ENCODE measurements around the gene CELSR2. TPM values are rescaled to one million over a fixed set of nuclear protein-coding genes. Genes with fewer than 3 reads are reported as not detected.

CELSR2 gene
- total RNA-seq, 1 donor from 2014 or later, result 1.1 TPM

DNA sequence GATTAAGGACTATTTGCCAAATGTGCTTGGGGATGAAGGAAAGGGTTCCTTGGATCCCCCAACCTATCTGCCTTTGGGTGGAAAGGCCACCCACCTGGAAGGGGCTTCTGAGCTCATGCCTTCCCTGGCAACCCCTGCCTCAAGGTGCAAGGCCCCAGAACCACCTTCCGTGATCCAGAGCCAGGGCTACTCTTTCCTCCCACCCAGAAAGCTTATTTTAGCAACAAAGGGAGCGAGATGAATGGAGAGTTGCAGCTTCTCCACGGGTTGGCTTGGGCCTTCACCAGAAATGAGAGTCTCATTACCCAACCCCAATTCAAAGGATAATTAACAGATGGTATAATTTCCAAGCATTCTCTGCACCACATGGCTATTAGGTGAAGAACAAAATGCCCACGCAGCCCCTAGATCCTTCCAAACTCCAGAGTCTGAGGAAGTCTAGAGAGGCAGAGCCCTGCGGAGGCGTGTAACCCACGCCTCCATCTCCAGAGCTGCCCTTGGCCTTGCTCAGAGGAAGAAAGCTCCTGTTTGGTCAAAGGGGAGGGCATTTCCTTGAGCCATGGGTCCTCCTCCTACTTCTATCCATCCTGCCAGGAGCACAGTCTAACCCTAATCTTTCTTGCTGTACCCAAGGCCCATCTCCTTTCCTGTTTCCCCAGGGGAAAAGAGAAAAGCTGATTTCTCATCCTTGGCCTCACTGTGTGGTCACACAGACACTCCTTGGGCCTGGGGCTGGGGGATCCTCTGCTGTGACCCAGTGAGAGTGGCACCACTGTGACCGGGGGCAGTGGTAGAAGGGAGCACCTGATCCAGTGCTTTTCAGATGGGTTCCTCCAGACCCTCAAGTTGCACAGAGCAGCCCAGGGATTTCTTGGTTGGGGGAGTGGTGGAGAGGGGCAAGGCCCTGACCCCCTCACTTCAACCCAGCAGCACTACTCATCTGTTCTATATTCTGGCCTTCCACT lies 1.7 kb upstream of the CELSR2 start:
- intact Hi-C loops (cut with micrococcal nuclease), result loop anchor here (2.0 kb wide), 1 partner anchor 33 kb away; no protein-coding TSS in a partner anchor
- TF ChIP-seq, protein P1, sequence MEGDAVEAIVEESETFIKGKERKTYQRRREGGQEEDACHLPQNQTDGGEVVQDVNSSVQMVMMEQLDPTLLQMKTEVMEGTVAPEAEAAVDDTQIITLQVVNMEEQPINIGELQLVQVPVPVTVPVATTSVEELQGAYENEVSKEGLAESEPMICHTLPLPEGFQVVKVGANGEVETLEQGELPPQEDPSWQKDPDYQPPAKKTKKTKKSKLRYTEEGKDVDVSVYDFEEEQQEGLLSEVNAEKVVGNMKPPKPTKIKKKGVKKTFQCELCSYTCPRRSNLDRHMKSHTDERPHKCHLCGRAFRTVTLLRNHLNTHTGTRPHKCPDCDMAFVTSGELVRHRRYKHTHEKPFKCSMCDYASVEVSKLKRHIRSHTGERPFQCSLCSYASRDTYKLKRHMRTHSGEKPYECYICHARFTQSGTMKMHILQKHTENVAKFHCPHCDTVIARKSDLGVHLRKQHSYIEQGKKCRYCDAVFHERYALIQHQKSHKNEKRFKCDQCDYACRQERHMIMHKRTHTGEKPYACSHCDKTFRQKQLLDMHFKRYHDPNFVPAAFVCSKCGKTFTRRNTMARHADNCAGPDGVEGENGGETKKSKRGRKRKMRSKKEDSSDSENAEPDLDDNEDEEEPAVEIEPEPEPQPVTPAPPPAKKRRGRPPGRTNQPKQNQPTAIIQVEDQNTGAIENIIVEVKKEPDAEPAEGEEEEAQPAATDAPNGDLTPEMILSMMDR (IDR thresholded peaks at IDR 0.05), result no peak
- POLR2A ChIA-PET, result no interaction called here
- peaks cover 6% of the 10 kb centered on the region for H3K4me1 Mint-ChIP-seq
- DNase-seq (no peak), ATAC-seq (ENCODE audit: low read depth) (no peak)
- H3K27ac Mint-ChIP-seq, result no peak overlapping the region
- H3K27me3 Mint-ChIP-seq, result peaks cover 28% of the 10 kb centered on the region
- H3K36me3 Mint-ChIP-seq (ENCODE audit: low read depth), result no peaks in the 10 kb centered on the region
- no peak overlapping the region for H3K4me3 Mint-ChIP-seq
- CTCF ChIA-PET, result interaction anchor here (0.8 to 1.2 kb wide), 2 partner anchors 152 to 284 kb away, joined by 3 read pairs; no protein-coding TSS in a partner anchor
- H3K9me3 Mint-ChIP-seq, result no peaks in the 10 kb centered on the region

- CTCF ChIA-PET, result no interaction called here
Observed at GRCh38 chr1:109248444-109248796, 919 bp upstream of the CELSR2 start.

GRCh38 chr1:109249654-109250401 lies 489 bp downstream of the CELSR2 start:
- POLR2A ChIA-PET, result interaction anchor here (0.6 kb wide), 3 partner anchors 174 to 234 kb away, joined by 3 to 5 read pairs (median 3); partner anchors contain the start of gene TAF13

More at GRCh38 chr1:109248444-109248796, 919 bp upstream of the CELSR2 start:
- intact Hi-C loops (cut with micrococcal nuclease), result loop anchor here (2.0 kb wide), 1 partner anchor 34 kb away; no protein-coding TSS in a partner anchor
- POLR2A ChIA-PET, result no interaction called here
- H3K9me3 Mint-ChIP-seq, result no peaks in the 10 kb centered on the region
- H3K4me3 Mint-ChIP-seq, result no peak overlapping the region
- ATAC-seq (ENCODE audit: low read depth) (no peak), DNase-seq (no peak)
- peaks cover 9% of the 10 kb centered on the region for H3K4me1 Mint-ChIP-seq
- H3K27ac Mint-ChIP-seq, result no peak overlapping the region
- peaks cover 26% of the 10 kb centered on the region for H3K27me3 Mint-ChIP-seq
- no peaks in the 10 kb centered on the region for H3K36me3 Mint-ChIP-seq (ENCODE audit: low read depth)
- TF ChIP-seq, protein P1 (IDR thresholded peaks at IDR 0.05), result no peak

DNA sequence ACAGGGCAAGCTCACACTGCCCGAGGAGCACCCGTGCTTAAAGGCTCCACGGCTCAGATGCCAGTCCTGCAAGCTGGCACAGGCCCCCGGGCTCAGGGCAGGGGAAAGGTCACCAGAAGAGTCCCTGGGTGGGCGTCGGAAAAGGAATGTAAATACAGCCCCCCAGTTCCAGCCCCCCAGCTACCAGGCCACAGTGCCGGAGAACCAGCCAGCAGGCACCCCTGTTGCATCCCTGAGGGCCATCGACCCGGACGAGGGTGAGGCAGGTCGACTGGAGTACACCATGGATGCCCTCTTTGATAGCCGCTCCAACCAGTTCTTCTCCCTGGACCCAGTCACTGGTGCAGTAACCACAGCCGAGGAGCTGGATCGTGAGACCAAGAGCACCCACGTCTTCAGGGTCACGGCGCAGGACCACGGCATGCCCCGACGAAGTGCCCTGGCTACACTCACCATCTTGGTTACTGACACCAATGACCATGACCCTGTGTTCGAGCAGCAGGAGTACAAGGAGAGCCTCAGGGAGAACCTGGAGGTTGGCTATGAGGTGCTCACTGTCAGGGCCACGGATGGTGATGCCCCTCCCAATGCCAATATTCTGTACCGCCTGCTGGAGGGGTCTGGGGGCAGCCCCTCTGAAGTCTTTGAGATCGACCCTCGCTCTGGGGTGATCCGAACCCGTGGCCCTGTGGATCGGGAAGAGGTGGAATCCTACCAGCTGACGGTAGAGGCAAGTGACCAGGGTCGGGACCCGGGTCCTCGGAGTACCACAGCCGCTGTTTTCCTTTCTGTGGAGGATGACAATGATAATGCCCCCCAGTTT lies 1.3 kb downstream of the CELSR2 start:
- intact Hi-C loops (cut with micrococcal nuclease), result no loop called here
- H3K27me3 Mint-ChIP-seq, result peaks cover 14% of the 10 kb centered on the region
- TF ChIP-seq, protein P1 (IDR thresholded peaks at IDR 0.05), result no peak
- no peak overlapping the region for H3K27ac Mint-ChIP-seq
- H3K4me1 Mint-ChIP-seq, result peaks cover 12% of the 10 kb centered on the region
- peak overlapping the region; percentile 71 for H3K4me3 Mint-ChIP-seq
- no peaks in the 10 kb centered on the region for H3K9me3 Mint-ChIP-seq
- no peaks in the 10 kb centered on the region for H3K36me3 Mint-ChIP-seq (ENCODE audit: low read depth)
- ChIA-PET CTCF (interaction anchor here (2.2 kb wide), 1 partner anchor 11 kb away, joined by 5 read pairs; no protein-coding TSS in a partner anchor), POLR2A (interaction anchor here (0.6 kb wide), 1 partner anchor 233 kb away, joined by 5 read pairs; no protein-coding TSS in a partner anchor)
- ATAC-seq (ENCODE audit: low read depth), result no peak
- no peak for DNase-seq

More at GRCh38 chr1:109249654-109250401, 489 bp downstream of the CELSR2 start:
- Mint-ChIP-seq H3K27ac (no peak overlapping the region), H3K4me3 (peak overlapping the region; percentile 71), H3K36me3 (ENCODE audit: low read depth) (no peaks in the 10 kb centered on the region), H3K9me3 (no peaks in the 10 kb centered on the region), H3K4me1 (peaks cover 12% of the 10 kb centered on the region), H3K27me3 (peaks cover 15% of the 10 kb centered on the region)
- TF ChIP-seq, protein P1 (IDR thresholded peaks at IDR 0.05), result no peak
- DNase-seq (peak; percentile 33), ATAC-seq (ENCODE audit: low read depth) (peak; percentile 14)
- intact Hi-C loops (cut with micrococcal nuclease), result loop anchor here (1.0 to 2.0 kb wide), 4 partner anchors 9 to 234 kb away; partner anchors contain the start of gene PSRC1
- CTCF ChIA-PET, result interaction anchor here (2.2 kb wide), 1 partner anchor 10 kb away, joined by 5 read pairs; no protein-coding TSS in a partner anchor

All from activated B cell treated with CpG ODN at 0.5 μM for 24 hours (primary cell).